D721Med (cell line): ENCODE data around the gene SDK1.

Experiments used
- DNase-seq: peaks from one replicate; pipeline ENCODE4 v3.0.0; 2011; ENCODE audit warnings: low spot score; ENCODE audit not compliant: insufficient read length
- FAIRE-seq: peaks from 2 replicates; lab custom pipeline; 2011; peaks lifted over from hg19 to GRCh38; lab: Jason Lieb, UNC
- CTCF ChIP-seq: IDR thresholded peaks from 2 replicates; pipeline ENCODE4 v1.5.1; 2012; ENCODE audit warnings: mild to moderate bottlenecking, control low read depth; ENCODE audit not compliant: insufficient read depth; ENCODE audit errors: missing control alignments

SDK1 gene

DNA sequence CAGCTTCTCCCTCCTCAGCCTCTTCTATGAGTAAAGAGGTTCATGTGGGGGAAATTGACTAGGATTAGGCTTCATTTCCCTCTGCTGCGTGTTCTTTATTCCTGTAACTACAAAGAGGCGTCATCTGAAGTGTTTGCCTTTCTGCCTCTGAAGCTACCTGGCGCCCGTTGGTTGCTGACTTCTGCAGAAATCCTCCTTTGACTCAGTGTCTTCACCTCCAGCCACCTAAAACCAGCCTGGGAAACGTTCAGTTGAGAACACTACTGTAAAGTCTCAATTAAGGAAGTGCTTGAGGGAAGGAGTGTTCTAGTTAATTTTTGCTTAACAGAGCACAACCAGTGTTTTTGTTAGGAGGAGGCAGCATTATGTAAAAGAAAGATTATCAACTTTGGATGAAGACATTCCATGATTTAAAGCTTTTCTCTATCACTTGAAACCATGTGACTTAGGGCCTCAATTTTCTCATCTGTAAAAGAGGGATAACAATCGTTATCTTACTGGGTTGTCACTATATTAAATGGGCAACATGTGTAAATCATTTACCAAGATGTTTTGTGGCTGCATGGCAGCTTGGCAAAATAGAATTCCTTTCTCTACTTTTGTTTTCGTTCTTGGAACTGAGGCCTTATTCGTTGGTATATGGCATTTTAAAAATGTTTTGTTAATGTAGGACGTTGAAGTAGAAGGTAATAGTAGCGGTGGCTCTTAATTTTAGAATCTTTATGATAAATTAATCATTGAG lies 642.9 kb downstream of the SDK1 start:
- FAIRE-seq: no peak
- DNase-seq: no peak
- TF ChIP-seq CTCF: no peak

DNA sequence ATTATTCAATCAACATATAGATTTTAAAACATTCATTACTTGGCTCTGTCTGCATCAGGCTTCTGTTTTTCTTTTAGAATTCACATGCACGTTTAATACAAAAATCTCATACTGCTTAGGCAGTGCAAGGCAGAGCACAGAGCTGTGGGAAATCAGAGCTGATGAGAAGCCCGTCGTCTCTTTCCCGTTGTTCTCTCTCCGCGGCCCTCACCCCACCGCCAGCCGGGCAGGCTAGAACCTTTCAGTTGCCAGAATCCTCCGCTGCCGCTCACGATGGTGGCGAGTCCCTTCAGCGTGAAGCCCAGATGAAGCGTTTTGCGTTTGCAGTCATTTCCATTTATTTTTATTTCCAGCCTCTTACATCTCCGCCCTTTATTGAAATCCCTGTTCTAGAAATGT lies 648.2 kb downstream of the SDK1 start:
- TF ChIP-seq CTCF: no peak
- no peak for FAIRE-seq

DNA sequence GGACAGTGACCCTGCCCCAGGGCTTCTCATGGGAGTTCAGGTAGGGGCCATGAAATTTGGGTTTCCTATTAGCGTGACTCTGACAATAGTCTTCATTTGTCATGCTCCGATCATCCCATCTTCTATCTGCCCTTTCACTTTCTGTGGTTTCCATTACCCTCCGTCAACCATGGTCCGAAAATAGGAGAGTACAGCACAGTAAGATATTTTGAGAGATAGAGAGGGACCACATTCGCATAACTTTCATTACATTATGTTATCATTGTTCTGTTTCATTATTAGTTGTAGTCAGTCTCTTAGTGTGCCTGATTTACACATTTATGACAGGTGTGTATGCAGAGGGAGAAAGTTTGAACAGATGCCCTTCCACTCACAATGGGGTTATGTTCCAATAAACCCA lies 649.2 kb downstream of the SDK1 start:
- FAIRE-seq (no peak), DNase-seq (no peak)
- no peak for TF ChIP-seq CTCF

More for the DNA sequence above, 648.2 kb downstream of the SDK1 start:
- DNase-seq: no peak

GRCh38 chr7:3951316-3952055 lies 650.4 kb downstream of the SDK1 start:
- no peak for TF ChIP-seq CTCF
- no peak for DNase-seq
- FAIRE-seq: no peak

- DNase-seq (no peak), FAIRE-seq (no peak)
- no peak for TF ChIP-seq CTCF
Observed at GRCh38 chr7:3953133-3953532, 652.1 kb downstream of the SDK1 start.

- no peak for TF ChIP-seq CTCF
- DNase-seq (no peak), FAIRE-seq (no peak)
Observed at GRCh38 chr7:3953946-3954345, 652.9 kb downstream of the SDK1 start.

DNA sequence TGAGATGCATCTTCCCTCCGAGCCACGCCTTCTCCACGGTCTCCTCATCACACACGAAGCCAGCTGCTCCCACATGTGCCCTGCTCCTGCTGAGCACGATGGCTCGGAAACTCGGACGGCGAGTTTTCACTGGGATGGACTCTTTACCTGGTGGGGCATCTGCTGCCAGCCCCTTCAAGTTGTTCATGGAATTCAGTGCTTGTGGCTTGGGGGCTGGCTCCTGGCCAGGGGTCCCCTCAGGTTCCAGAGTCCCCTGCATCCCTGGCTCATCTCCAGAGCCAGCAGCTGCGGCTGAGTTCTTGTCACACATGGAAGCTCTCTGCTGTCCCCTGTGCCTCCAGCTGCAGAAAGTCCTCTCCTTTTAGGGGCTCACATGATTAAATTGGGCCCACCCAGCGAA lies 654.0 kb downstream of the SDK1 start:
- FAIRE-seq (no peak), DNase-seq (no peak)
- TF ChIP-seq CTCF: no peak
